Liver (tissue), 9 donors: ENCODE data around the gene ARMC9. TPM values are rescaled to one million over a fixed set of nuclear protein-coding genes. Genes with fewer than 3 reads are reported as not detected.

ENCODE experiments used
- DNase-seq: peaks from one replicate; pipeline ENCODE4 v3.0.0-alpha.2; 2017; ENCODE audit warnings: low spot score
- H3K27ac ChIP-seq, 2 donors: one replicate each; pipeline ENCODE4 v1.7.0; 2013; ENCODE audit warnings: inconsistent platforms in 2 of 2, low read length in 2 of 2, control low read depth in 1 of 2, low read depth in 1 of 2, mild to moderate bottlenecking in 1 of 2
- H3K27me3 ChIP-seq, 4 donors: one replicate each; pipeline versions ENCODE4 v1.6.1 to v1.7.0; 2013; ENCODE audit warnings: low read length in 3 of 4, inconsistent platforms in 1 of 4, mild to moderate bottlenecking in 1 of 4, moderate library complexity in 1 of 4; ENCODE audit not compliant: control insufficient read depth in 4 of 4, insufficient read depth in 4 of 4
- H3K36me3 ChIP-seq, 4 donors: one replicate each; pipeline versions ENCODE4 v1.6.1 to v1.7.0; 2013; ENCODE audit warnings: low read length in 3 of 4, mild to moderate bottlenecking in 3 of 4, low read depth in 1 of 4, moderate library complexity in 1 of 4; ENCODE audit not compliant: control insufficient read depth in 4 of 4, insufficient read depth in 3 of 4
- H3K4me1 ChIP-seq, 4 donors: one replicate each; pipeline versions ENCODE4 v1.6.1 to v1.7.0; 2013; ENCODE audit warnings: low read length in 3 of 4, mild to moderate bottlenecking in 3 of 4, moderate library complexity in 1 of 4; ENCODE audit not compliant: control insufficient read depth in 4 of 4, insufficient read depth in 4 of 4
- H3K4me3 ChIP-seq, 3 donors: one replicate each; pipeline versions ENCODE4 v1.6.1 to v1.7.0; 2013; ENCODE audit warnings: low read length in 3 of 3, control low read depth in 1 of 3, low read depth in 1 of 3, mild to moderate bottlenecking in 1 of 3
- H3K9ac ChIP-seq, 2 donors: one replicate each; pipeline ENCODE4 v1.7.0; 2013; ENCODE audit warnings: low read length in 2 of 2, mild to moderate bottlenecking in 2 of 2, moderate library complexity in 2 of 2, control low read depth in 1 of 2, low read depth in 1 of 2
- H3K9me3 ChIP-seq, 4 donors: one replicate each; pipeline versions ENCODE4 v1.6.1 to v1.7.0; 2013; ENCODE audit warnings: low read length in 3 of 4; ENCODE audit not compliant: control insufficient read depth in 4 of 4
- ATF3 ChIP-seq: IDR thresholded peaks from 2 replicates; pipeline ENCODE4 v1.6.1; 2016; ENCODE audit warnings: antibody characterized with exemption
- CTCF ChIP-seq: fragments of 150-350 bp; IDR thresholded peaks from 2 replicates; pipeline ENCODE4 v1.5.1; 2017; ENCODE audit warnings: improper control_type of control experiment, low read depth, low read length; ENCODE audit not compliant: missing input control
- EGR1 ChIP-seq, 2 donors: IDR thresholded peaks; 2 replicates each; pipeline ENCODE4 v1.6.1; 2016 to 2018; ENCODE audit warnings: antibody characterized with exemption in 2 of 2, low read depth in 2 of 2
- FOXA2 ChIP-seq: IDR thresholded peaks from 2 replicates; pipeline ENCODE4 v1.6.1; 2016; ENCODE audit warnings: antibody characterized with exemption
- GABPA ChIP-seq, 2 donors: IDR thresholded peaks in 1 of 2; conservative IDR thresholded peaks in 1 of 2; 2 replicates each; pipeline ENCODE4 v1.6.1; 2016; ENCODE audit warnings: antibody characterized with exemption in 2 of 2, mild to moderate bottlenecking in 1 of 2, moderate library complexity in 1 of 2
- HNF4A ChIP-seq, 2 donors: conservative IDR thresholded peaks; 2 replicates each; pipeline ENCODE4 v1.6.1; 2016; ENCODE audit warnings: antibody characterized with exemption in 2 of 2, mild to moderate bottlenecking in 2 of 2
- HNF4G ChIP-seq: IDR thresholded peaks from 2 replicates; pipeline ENCODE4 v1.6.1; 2016; ENCODE audit warnings: antibody characterized with exemption
- JUND ChIP-seq, 2 donors: IDR thresholded peaks; 2 replicates each; pipeline ENCODE4 v1.6.1; 2016; ENCODE audit warnings: antibody characterized with exemption in 2 of 2
- MAX ChIP-seq: IDR thresholded peaks from 2 replicates; pipeline ENCODE4 v1.6.1; 2016; ENCODE audit warnings: antibody characterized with exemption
- NR2F2 ChIP-seq: IDR thresholded peaks from 2 replicates; pipeline ENCODE4 v1.6.1; 2016; ENCODE audit warnings: antibody characterized with exemption
- RAD21 ChIP-seq, 2 donors: IDR thresholded peaks; 2 replicates each; pipeline ENCODE4 v1.6.1; 2016; ENCODE audit warnings: antibody characterized with exemption in 2 of 2, mild to moderate bottlenecking in 2 of 2
- REST ChIP-seq: IDR thresholded peaks from 2 replicates; pipeline ENCODE4 v1.6.1; 2016; ENCODE audit warnings: antibody characterized with exemption, mild to moderate bottlenecking
- RXRA ChIP-seq, 2 donors: IDR thresholded peaks; 2 replicates each; pipeline ENCODE4 v1.6.1; 2017 to 2018; ENCODE audit warnings: antibody characterized with exemption in 2 of 2, mild to moderate bottlenecking in 1 of 2
- SP1 ChIP-seq: IDR thresholded peaks from 2 replicates; pipeline ENCODE4 v1.6.1; 2018; ENCODE audit warnings: antibody characterized with exemption, mild to moderate bottlenecking
- TAF1 ChIP-seq: conservative IDR thresholded peaks from 2 replicates; pipeline ENCODE4 v1.6.1; 2016; ENCODE audit warnings: antibody characterized with exemption, mild to moderate bottlenecking
- YY1 ChIP-seq: IDR thresholded peaks from 2 replicates; pipeline ENCODE4 v1.6.1; 2016; ENCODE audit warnings: antibody characterized with exemption, mild to moderate bottlenecking
- ZBTB33 ChIP-seq: IDR thresholded peaks from 2 replicates; pipeline ENCODE4 v1.6.1; 2016; ENCODE audit warnings: antibody characterized with exemption
- WGBS: extraction: QIAGEN DNeasy Blood & Tissue Kit; methylation state at CpG from one replicate; pipeline ENCODE4 v1.1.7; 2013; 5-methylcytosine and 5-hydroxymethylcytosine counted together
- polyA plus RNA-seq, 2 donors: library from polyadenylated mRNA; stranded (reverse) in 1 of 2; unstranded in 1 of 2; fragments of 200-250 nt in 1 of 2; fragments of >200 nt in 1 of 2; fragmentation: Nextera tagmentation in 1 of 2; extraction: Ambion mirVana in 1 of 2; gene quantifications; one replicate each; pipeline versions ENCODE4 v1.2.1 to v1.2.3, GENCODE V29; 2013 to 2015
- total RNA-seq, 2 donors: library from RNA; depleted of rRNA; stranded (reverse); fragments of >200 nt; gene quantifications; one replicate each; pipeline ENCODE4 v1.2.3, GENCODE V29; 2014
- donor health status: healthy.
- donor health status: healthy.
- donor health status: healthy.
- donor health status: healthy.
- donor health status: healthy.

Gene ARMC9
- total and polyA plus RNA-seq, 4 donors, result 1.1 to 2.3 (median 1.8) TPM

- TF ChIP-seq MAX, result no peak
- no peak for TF ChIP-seq TAF1
- TF ChIP-seq HNF4G, result no peak
- TF ChIP-seq EGR1 (IDR thresholded peaks at IDR 0.05; ENCODE audit: low read depth in 2 of 2), result no peak
- no peak for TF ChIP-seq ATF3
- no peak for TF ChIP-seq JUND (IDR thresholded peaks at IDR 0.05)
- no peak for TF ChIP-seq ZBTB33
- TF ChIP-seq RAD21 (IDR thresholded peaks at IDR 0.05), result no peak
- TF ChIP-seq RXRA (IDR thresholded peaks at IDR 0.05), result no peak
- TF ChIP-seq YY1, result no peak
- TF ChIP-seq SP1, result no peak
- TF ChIP-seq FOXA2, result no peak
- 87% methylated on average over 6 of the region's 6 CpGs for WGBS
- no peak for DNase-seq
- no peak overlapping the region for H3K9ac ChIP-seq
- no peaks in the 10 kb centered on the region for H3K9me3 ChIP-seq
- H3K27ac ChIP-seq, result no peak overlapping the region
- no peak overlapping the region for H3K4me3 ChIP-seq
- no peaks in the 10 kb centered on the region for H3K27me3 ChIP-seq
- peaks cover 0 to 2% (median under 1%) of the 10 kb centered on the region in 4 donors for H3K36me3 ChIP-seq
- H3K4me1 ChIP-seq, result no peaks in the 10 kb centered on the region
Observed at GRCh38 chr2:231213931-231214642, 15.7 kb downstream of the ARMC9 start.

GRCh38 chr2:231218366-231218765 is 19.9 kb downstream of the ARMC9 start:
- DNase-seq, result no peak

More at GRCh38 chr2:231218366-231218765, 19.9 kb downstream of the ARMC9 start:
- TF ChIP-seq HNF4A (conservative IDR thresholded peaks at IDR 0.05) (no peak), CTCF (no peak), FOXA2 (no peak), YY1 (no peak), NR2F2 (no peak), REST (no peak), GABPA (IDR thresholded peaks at IDR 0.05 in 1 of 2, conservative IDR thresholded peaks at IDR 0.05 in 1 of 2) (no peak)
- H3K9ac ChIP-seq, result no peak overlapping the region
- H3K27me3 ChIP-seq, result no peaks in the 10 kb centered on the region
- H3K4me1 ChIP-seq, result no peaks in the 10 kb centered on the region
- no peaks in the 10 kb centered on the region for H3K9me3 ChIP-seq
- H3K27ac ChIP-seq, result no peak overlapping the region
- H3K4me3 ChIP-seq, result no peak overlapping the region
- 95% methylated on average over 3 of the region's 3 CpGs for WGBS
- peaks cover 0 to 2% (median 0%) of the 10 kb centered on the region in 4 donors for H3K36me3 ChIP-seq
